HepG2 (cell line): ENCODE results near the gene SP9. TPM values are rescaled to one million over a fixed set of nuclear protein-coding genes. Genes with fewer than 3 reads are reported as not detected.

Experiments used
- CBX2 ChIP-seq, 2 experiments: fragments of 200-600 bp in 1 of 2; sonication (generic); formaldehyde crosslinking in 1 of 2; IDR thresholded peaks; 2 replicates each; pipeline versions ENCODE4 v1.7.0 to v1.8.1; 2018 to 2022; ENCODE audit warnings: low read depth in 2 of 2, low read length in 1 of 2, mild to moderate bottlenecking in 1 of 2, missing genetic modification reagents in 1 of 2
- ETV5 ChIP-seq: IDR thresholded peaks from 2 replicates; pipeline ENCODE4 v1.6.1; 2018; ENCODE audit warnings: missing biosample characterization, missing genetic modification reagents, inconsistent platforms, borderline replicate concordance
- FOXA1 ChIP-seq, 2 experiments: fragments of 450-650 bp in 1 of 2; sonication (generic) in 1 of 2; formaldehyde crosslinking in 1 of 2; IDR thresholded peaks; 2 replicates each; pipeline versions ENCODE4 v1.4.0 to v1.6.1; 2016 to 2020; ENCODE audit warnings: missing genetic modification reagents in 1 of 2
- FOXM1 ChIP-seq: sonication (generic); formaldehyde crosslinking; IDR thresholded peaks from 2 replicates; pipeline ENCODE4 v1.5.0; 2020; ENCODE audit warnings: missing genetic modification reagents
- MAX ChIP-seq: IDR thresholded peaks from 2 replicates; pipeline ENCODE4 v1.6.1; 2012; ENCODE audit warnings: inconsistent platforms
- NBN ChIP-seq: fragments of 450-650 bp; conservative IDR thresholded peaks from 2 replicates; pipeline ENCODE4 v1.6.1; 2017
- PHB2 ChIP-seq: fragments of 450-650 bp; IDR thresholded peaks from 2 replicates; pipeline ENCODE4 v1.6.1; 2018; ENCODE audit not compliant: partially characterized antibody
- XRCC5 ChIP-seq: fragments of 200-400 bp; formaldehyde crosslinking; optimal IDR thresholded peaks from 2 replicates; pipeline ENCODE3; 2017; ENCODE audit warnings: mild to moderate bottlenecking, low read length
- ZMAT3 ChIP-seq: sonication (generic); formaldehyde crosslinking; conservative IDR thresholded peaks from 2 replicates; pipeline ENCODE4 v1.7.0; 2021; ENCODE audit warnings: missing genetic modification reagents
- ZNF441 ChIP-seq: sonication (generic); formaldehyde crosslinking; IDR thresholded peaks from 2 replicates; pipeline ENCODE4 v1.7.0; 2021; ENCODE audit warnings: missing genetic modification reagents, borderline replicate concordance
- ZNF512B ChIP-seq: sonication (generic); formaldehyde crosslinking; IDR thresholded peaks from 2 replicates; pipeline ENCODE4 v1.5.1; 2020; ENCODE audit warnings: missing genetic modification reagents, mild to moderate bottlenecking, borderline replicate concordance
- ZNF563 ChIP-seq: sonication (generic); formaldehyde crosslinking; IDR thresholded peaks from 2 replicates; pipeline ENCODE4 v1.8.0; 2022; ENCODE audit warnings: mild to moderate bottlenecking, moderate library complexity, missing genetic modification reagents
- polyA plus RNA-seq, 8 experiments: library from polyadenylated mRNA; depleted of rRNA in 3 of 8; stranded (reverse) in 7 of 8; unstranded in 1 of 8; fragments of >200 nt; fragmentation: Illumina TruSeq in 4 of 8; extraction: Trizol in 4 of 8; gene quantifications; 2 replicates each; pipeline versions ENCODE4 v1.2.1 to v1.2.3, GENCODE V29; 2011 to 2016; ENCODE audit warnings: low read depth in 4 of 8, missing spikeins in 1 of 8, mixed read lengths in 1 of 8; ENCODE audit not compliant: insufficient read depth in 1 of 8
- total RNA-seq, 5 experiments: library from RNA; depleted of rRNA; stranded (reverse); fragments of >200 nt; fragmentation: Illumina TruSeq; extraction: Trizol; gene quantifications; 2 replicates each; pipeline ENCODE4 v1.2.3, GENCODE V29; 2016; ENCODE audit warnings: low read depth in 1 of 5
- TF ChIP-seq, protein P1 (sequence below): sonication (generic); formaldehyde crosslinking; IDR thresholded peaks from 2 replicates; pipeline ENCODE4 v1.5.1; 2020; ENCODE audit warnings: mild to moderate bottlenecking, missing genetic modification reagents, borderline replicate concordance
- TF ChIP-seq, protein P2 (sequence below): sonication (generic); formaldehyde crosslinking; IDR thresholded peaks from 2 replicates; pipeline ENCODE4 v1.8.1; 2023; ENCODE audit warnings: mild to moderate bottlenecking, missing genetic modification reagents
- TF ChIP-seq, protein P3 (sequence below): sonication (generic); formaldehyde crosslinking; conservative IDR thresholded peaks from 2 replicates; pipeline ENCODE4 v1.8.0; 2022; ENCODE audit warnings: mild to moderate bottlenecking, moderate library complexity, missing genetic modification reagents

SP9 gene
- total and polyA plus RNA-seq, 2 of the 13 experiments (the other 11 are each of a cell fraction or from before 2014, with no cell fraction given) = not detected

- peak; percentile 69; the same call in 1 of the 2 replicates for TF ChIP-seq ZNF512B (CRISPR knock-in tag)
- TF ChIP-seq, protein P1, sequence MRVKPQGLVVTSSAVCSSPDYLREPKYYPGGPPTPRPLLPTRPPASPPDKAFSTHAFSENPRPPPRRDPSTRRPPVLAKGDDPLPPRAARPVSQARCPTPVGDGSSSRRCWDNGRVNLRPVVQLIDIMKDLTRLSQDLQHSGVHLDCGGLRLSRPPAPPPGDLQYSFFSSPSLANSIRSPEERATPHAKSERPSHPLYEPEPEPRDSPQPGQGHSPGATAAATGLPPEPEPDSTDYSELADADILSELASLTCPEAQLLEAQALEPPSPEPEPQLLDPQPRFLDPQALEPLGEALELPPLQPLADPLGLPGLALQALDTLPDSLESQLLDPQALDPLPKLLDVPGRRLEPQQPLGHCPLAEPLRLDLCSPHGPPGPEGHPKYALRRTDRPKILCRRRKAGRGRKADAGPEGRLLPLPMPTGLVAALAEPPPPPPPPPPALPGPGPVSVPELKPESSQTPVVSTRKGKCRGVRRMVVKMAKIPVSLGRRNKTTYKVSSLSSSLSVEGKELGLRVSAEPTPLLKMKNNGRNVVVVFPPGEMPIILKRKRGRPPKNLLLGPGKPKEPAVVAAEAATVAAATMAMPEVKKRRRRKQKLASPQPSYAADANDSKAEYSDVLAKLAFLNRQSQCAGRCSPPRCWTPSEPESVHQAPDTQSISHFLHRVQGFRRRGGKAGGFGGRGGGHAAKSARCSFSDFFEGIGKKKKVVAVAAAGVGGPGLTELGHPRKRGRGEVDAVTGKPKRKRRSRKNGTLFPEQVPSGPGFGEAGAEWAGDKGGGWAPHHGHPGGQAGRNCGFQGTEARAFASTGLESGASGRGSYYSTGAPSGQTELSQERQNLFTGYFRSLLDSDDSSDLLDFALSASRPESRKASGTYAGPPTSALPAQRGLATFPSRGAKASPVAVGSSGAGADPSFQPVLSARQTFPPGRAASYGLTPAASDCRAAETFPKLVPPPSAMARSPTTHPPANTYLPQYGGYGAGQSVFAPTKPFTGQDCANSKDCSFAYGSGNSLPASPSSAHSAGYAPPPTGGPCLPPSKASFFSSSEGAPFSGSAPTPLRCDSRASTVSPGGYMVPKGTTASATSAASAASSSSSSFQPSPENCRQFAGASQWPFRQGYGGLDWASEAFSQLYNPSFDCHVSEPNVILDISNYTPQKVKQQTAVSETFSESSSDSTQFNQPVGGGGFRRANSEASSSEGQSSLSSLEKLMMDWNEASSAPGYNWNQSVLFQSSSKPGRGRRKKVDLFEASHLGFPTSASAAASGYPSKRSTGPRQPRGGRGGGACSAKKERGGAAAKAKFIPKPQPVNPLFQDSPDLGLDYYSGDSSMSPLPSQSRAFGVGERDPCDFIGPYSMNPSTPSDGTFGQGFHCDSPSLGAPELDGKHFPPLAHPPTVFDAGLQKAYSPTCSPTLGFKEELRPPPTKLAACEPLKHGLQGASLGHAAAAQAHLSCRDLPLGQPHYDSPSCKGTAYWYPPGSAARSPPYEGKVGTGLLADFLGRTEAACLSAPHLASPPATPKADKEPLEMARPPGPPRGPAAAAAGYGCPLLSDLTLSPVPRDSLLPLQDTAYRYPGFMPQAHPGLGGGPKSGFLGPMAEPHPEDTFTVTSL = 0 out of 2 replicates have a peak, but pooled peaks have one; percentile 38
- 0 out of 2 replicates have a peak, but pooled peaks have one; percentile 48 for TF ChIP-seq ZNF563 (CRISPR knock-in tag)
- no peak for TF ChIP-seq FOXM1
- TF ChIP-seq, protein P2, sequence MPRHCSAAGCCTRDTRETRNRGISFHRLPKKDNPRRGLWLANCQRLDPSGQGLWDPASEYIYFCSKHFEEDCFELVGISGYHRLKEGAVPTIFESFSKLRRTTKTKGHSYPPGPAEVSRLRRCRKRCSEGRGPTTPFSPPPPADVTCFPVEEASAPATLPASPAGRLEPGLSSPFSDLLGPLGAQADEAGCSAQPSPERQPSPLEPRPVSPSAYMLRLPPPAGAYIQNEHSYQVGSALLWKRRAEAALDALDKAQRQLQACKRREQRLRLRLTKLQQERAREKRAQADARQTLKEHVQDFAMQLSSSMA (CRISPR knock-in tag) = 0 out of 2 replicates have a peak, but pooled peaks have one; percentile 44
- peak; percentile 74; the same call in 1 of the 2 replicates for TF ChIP-seq ZNF441 (CRISPR knock-in tag)
- TF ChIP-seq FOXA1 (IDR thresholded peaks at IDR 0.05) = no peak
- TF ChIP-seq FOXA1 (CRISPR knock-in tag; IDR thresholded peaks at IDR 0.05) = peak; percentile 38; the same call in 1 of the 2 replicates
- 0 out of 2 replicates have a peak, but pooled peaks have one; percentile 29 for TF ChIP-seq ZMAT3 (CRISPR knock-in tag)
- TF ChIP-seq MAX = 0 out of 2 replicates have a peak, but pooled peaks have one; percentile 23
- peak; percentile 12 for TF ChIP-seq XRCC5
- TF ChIP-seq, protein P3, sequence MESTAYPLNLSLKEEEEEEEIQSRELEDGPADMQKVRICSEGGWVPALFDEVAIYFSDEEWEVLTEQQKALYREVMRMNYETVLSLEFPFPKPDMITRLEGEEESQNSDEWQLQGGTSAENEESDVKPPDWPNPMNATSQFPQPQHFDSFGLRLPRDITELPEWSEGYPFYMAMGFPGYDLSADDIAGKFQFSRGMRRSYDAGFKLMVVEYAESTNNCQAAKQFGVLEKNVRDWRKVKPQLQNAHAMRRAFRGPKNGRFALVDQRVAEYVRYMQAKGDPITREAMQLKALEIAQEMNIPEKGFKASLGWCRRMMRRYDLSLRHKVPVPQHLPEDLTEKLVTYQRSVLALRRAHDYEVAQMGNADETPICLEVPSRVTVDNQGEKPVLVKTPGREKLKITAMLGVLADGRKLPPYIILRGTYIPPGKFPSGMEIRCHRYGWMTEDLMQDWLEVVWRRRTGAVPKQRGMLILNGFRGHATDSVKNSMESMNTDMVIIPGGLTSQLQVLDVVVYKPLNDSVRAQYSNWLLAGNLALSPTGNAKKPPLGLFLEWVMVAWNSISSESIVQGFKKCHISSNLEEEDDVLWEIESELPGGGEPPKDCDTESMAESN = peak; percentile 51; the same call in 1 of the 2 replicates
- no peak for TF ChIP-seq ETV5 (CRISPR knock-in tag)
- TF ChIP-seq PHB2 = no peak
- peak; percentile 84 for TF ChIP-seq CBX2 (IDR thresholded peaks at IDR 0.05; ENCODE audit: low read depth, low read length)
- TF ChIP-seq CBX2 (CRISPR knock-in tag; IDR thresholded peaks at IDR 0.05; ENCODE audit: low read depth) = peak; percentile 83; the same call in 1 of the 2 replicates
- TF ChIP-seq NBN = no peak
These were observed 1.1 kb upstream of the SP9 start (continued) for GRCh38 chr2:174333372-174334277.
